Coronary artery (tissue), 2 donors: ENCODE data around the gene KCNJ6.

ENCODE experiments used
- DNase-seq: peaks from one replicate; pipeline ENCODE4 v3.0.0-alpha.2; 2017; ENCODE audit warnings: low spot score
- H3K27ac ChIP-seq, 2 donors: fragments of 200-600 bp; sonication (generic); one replicate each; pipeline ENCODE4 v1.5.1; 2016 to 2019
- H3K4me3 ChIP-seq: fragments of 200-600 bp; sonication (generic); 2 replicates; pipeline ENCODE4 v1.5.1; 2016; ENCODE audit warnings: mild to moderate bottlenecking, moderate library complexity
- TF ChIP-seq, protein P1 (sequence below): fragments of 200-600 bp; sonication (generic); IDR thresholded peaks from one replicate; pipeline ENCODE4 v1.5.1; 2019; ENCODE audit warnings: antibody characterized with exemption

Gene KCNJ6

DNA sequence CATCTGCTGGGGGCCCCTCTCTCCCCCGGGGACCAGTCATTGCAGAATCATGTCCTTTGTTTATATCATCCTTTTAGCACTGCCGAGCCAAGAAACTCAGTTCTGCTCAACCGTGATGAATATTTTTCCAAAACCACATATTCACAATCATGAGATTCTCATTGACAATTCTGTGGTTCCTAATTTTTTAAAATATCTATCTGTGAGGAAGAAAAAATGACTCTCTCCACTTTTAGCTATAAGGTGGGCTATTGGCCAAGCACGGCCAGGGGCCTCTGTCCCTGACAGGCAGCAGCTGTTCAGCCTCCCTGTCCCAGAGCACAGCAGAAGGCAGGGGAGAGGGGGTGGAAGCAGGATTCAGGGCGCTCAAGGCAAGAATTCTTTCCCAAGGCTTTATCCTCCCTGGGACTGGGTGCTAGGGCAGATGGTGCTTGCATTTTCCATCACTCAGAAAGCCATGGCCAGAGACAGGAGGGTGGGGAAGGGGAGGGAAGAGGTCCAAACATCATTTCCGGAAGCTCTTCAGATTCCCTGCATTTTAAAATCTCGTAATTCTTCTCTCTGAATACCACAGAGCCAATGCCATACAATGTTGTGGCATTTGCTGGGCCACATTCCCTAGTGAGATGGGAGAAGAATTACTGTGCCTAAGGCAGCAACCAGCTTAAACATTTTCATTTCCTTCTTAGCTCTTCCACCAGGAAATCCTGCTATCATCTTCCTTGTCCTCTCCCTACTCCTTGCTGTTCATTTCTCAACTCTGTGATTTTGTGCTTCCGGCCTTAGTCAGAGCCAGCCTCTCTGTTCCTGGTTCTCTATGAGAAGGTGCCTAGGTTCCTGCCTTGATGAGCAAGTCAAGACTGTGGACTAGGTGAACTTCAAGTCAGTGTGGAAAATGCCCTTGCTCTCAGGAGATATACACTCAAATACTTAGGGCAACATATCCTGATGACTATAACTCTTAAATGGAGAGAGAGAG lies 60.3 kb downstream of the KCNJ6 start:
- TF ChIP-seq, protein P1, sequence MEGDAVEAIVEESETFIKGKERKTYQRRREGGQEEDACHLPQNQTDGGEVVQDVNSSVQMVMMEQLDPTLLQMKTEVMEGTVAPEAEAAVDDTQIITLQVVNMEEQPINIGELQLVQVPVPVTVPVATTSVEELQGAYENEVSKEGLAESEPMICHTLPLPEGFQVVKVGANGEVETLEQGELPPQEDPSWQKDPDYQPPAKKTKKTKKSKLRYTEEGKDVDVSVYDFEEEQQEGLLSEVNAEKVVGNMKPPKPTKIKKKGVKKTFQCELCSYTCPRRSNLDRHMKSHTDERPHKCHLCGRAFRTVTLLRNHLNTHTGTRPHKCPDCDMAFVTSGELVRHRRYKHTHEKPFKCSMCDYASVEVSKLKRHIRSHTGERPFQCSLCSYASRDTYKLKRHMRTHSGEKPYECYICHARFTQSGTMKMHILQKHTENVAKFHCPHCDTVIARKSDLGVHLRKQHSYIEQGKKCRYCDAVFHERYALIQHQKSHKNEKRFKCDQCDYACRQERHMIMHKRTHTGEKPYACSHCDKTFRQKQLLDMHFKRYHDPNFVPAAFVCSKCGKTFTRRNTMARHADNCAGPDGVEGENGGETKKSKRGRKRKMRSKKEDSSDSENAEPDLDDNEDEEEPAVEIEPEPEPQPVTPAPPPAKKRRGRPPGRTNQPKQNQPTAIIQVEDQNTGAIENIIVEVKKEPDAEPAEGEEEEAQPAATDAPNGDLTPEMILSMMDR = no peak
- DNase-seq = no peak
- Histone ChIP-seq H3K27ac (no peak overlapping the region), H3K4me3 (no peak overlapping the region)

DNA sequence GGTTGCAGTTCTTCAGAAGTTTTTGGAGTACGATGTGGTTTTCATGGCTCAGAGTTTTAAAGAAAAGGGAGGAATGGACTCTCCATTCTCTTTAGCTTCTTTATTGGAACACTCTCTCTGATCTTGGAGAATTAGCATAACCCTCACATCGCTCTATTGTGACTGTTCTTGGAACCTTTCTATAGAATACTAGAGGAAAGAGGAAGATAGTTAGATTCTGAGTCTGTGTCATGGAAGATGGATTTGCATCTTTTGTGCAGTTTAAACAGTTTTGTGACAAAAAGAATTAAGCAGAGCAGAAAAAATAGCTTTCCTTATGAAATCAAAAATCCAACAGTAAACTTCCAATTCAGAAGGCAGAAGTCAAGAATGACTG lies 61.0 kb downstream of the KCNJ6 start:
- TF ChIP-seq, protein P1 = no peak
- no peak for DNase-seq
- Histone ChIP-seq H3K27ac (no peak overlapping the region), H3K4me3 (no peak overlapping the region)

DNA sequence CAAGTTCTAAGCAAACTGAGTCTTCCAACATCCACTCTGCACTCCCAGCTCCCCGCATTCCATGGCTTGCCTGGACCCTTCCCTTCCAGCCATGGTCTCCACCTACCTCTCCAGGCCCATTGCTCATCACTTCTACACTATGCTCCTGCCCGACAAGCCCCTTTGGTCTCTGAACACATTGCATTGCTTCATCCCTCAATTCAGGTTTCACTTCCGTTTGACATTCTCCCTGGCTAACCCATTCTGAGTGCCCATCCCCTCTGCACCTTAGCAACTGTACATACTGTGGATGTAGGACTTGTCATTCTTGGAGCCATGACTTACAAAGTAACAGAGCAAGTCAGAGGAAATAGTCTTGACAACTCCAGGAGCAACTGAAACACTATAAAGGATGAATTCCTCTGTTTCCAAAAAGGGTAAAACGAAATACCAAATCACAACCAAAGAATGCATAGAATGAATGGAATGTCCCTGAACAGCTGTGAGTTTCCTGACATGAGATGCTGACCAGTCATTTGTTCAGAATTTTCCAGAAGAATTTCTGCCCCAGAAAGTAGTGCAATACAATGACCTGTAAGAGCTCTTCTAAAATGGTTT lies 66.7 kb downstream of the KCNJ6 start:
- TF ChIP-seq, protein P1 = no peak
- H3K27ac ChIP-seq = no peak overlapping the region
- no peak overlapping the region for H3K4me3 ChIP-seq
- no peak for DNase-seq

DNA sequence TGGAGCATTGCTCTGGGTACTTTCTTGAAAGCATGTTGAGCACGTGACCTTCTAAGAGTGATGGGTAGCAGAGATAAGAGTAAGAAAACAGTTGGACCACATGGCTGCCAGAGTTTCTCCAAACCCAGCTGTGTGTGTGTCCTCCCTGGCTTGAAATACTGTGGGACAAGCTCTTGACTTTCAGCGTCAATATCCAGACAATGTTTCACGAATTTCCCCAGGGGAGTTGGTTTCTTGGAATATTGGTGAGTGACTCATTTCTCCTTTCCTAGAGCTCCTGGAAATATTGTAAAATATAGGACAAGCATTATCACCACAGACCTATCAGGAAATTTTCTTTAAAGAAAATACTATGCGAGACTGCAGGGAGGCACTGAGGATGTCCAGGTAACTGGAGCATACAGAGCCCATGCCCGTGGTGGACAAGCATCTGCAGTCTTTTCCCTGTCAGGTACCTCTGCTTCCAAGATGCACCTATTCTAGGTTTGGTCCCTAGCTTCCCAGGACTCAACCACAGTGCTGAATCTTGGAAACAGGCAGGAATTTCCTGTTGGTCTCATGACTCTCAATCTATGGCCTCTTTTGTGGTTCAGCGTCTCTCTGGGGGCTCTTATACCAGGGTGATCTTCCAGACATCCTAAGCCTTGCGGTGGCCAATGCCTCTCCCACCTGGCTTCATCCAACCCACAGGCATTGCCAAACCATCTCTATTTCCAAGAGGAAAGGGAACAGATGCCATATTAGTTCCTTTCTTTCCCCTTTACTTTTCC lies 67.4 kb downstream of the KCNJ6 start:
- Histone ChIP-seq H3K4me3 (no peak overlapping the region), H3K27ac (no peak overlapping the region)
- TF ChIP-seq, protein P1 = no peak
- no peak for DNase-seq

DNA sequence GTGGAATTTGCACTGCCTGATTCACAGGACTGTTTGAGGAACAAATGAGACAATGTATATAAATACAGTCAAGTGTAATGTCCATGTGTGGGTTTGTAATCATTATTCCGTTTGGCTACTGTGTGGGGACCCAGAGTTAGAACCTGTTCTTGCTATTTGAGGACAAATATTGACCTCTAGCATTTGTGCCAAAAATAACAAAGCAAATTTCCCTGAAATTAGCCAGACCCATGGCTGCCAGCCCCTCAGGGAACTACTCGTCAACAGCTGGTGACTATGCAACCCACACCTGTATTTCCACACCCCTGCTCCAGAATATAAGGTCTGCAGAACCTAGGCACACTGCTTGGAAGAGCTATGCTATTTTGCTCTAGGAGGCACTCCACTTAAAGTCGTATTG lies 70.7 kb downstream of the KCNJ6 start:
- no peak for DNase-seq
- TF ChIP-seq, protein P1 = no peak
- no peak overlapping the region for H3K4me3 ChIP-seq
- no peak overlapping the region for H3K27ac ChIP-seq

DNA sequence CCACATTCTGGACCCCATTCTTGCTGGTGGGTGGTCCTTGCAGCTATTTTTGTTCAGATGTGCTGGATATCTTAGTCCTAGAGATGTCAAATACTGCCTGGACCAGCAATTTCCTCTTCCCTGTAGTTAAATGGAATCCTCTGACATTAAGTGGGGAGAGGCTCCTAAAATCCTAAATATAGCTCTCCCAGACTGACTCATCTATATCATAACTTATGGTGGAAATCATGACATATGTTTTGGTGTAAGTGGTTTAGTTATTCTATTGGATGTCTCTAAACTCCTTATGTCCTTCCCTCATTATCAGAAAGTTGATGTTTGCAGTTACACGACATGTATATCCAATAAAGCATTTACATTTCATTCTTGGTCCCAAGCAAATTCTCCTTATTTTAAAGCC lies 73.1 kb downstream of the KCNJ6 start:
- no peak for DNase-seq
- TF ChIP-seq, protein P1 = no peak
- Histone ChIP-seq H3K4me3 (no peak overlapping the region), H3K27ac (no peak overlapping the region)
